GM19351 (cell line): ENCODE measurements around the gene AOPEP.

ENCODE experiments used
- ATAC-seq: cut with Tn5 transposase; IDR thresholded peaks from one replicate; pipeline ENCODE4 v1.9.1; 2021; ENCODE audit warnings: mild to moderate bottlenecking, moderate library complexity; ENCODE audit not compliant: unreplicated experiment

Gene AOPEP

GRCh38 chr9:95120781-95121370, 394.4 kb downstream of the AOPEP start:
- ATAC-seq = no peak

DNA sequence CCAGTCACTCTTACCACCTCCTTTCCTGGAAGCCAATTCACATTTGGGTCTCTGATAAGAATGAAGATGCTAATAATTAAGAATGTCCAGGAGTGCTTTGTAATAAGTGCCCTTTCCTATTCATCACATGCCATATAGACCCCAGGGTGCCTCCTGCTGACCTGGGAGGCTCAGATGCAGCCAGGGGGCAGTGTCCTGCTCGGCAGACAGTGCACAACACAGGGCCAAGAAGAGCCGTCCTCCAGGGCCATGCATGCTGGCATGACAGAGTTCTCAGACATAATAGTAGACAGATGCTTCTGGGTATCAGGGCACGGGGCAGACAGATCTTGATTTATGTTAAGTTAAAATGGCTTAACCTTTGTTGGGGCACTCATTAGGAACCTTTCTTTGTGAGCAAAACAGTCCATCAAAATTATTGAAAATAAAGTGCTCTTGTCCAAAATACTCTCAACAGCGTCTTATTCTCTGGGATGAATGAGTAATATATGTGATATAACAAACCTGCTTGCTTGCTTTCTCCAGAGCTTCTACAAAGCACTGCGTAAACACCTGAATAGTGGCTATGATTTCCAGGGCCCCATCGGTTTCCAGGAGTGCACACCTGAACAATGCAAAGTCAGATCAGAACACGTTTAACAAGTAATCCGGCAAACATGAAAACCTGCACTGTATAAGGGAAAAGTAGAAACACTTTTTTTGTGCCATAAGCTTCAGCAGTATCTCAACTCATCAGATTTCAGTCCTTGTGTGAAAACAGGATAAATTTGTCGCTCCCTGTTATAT, 398.3 kb downstream of the AOPEP start:
- no peak for ATAC-seq

DNA sequence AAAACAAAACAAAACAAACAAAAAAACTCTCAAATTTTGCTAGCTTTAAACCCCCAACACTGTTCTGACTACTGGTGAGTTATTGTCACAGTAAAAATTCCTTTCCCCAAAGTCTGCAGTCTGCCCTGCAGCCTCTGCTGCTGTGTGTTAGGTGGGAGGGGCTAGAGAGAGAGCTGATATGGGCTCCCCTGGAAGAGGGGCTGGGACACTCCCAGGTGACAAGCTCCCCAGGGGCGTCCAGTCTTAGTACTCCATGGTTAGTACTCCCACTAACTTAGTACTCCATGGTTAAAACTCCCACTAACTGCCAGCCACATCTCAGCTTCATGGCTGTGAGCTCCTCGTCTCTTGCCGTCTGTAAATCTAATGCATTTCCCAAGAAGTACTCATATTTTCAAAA, 399.2 kb downstream of the AOPEP start:
- no peak for ATAC-seq

- ATAC-seq = no peak
Observed at GRCh38 chr9:95126739-95127138, 400.2 kb downstream of the AOPEP start.

- peak; percentile 76 for ATAC-seq
Observed at GRCh38 chr9:95127249-95128176, 401.0 kb downstream of the AOPEP start.

GRCh38 chr9:95128177-95128524, 401.7 kb downstream of the AOPEP start:
- ATAC-seq = no peak

GRCh38 chr9:95129476-95130291, 403.2 kb downstream of the AOPEP start:
- ATAC-seq = no peak

DNA sequence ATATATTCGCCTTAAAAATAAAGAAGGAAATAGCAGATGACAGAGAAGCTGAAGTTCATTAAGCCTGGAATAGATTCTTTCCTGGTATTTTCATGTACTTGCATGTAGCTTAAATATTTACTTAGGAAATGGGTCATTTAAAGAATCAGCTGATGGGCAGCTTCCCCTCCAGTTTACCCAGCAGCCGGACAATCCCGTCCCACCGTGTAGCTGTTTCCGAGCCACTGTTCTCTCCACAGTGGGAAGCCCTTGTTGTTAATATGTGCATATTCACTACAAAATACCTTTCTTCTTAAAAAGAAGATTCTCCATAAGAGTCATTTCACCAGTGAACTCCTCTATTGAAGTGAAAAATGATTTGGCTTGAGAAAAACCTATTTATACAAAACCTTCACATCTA, 404.0 kb downstream of the AOPEP start:
- ATAC-seq = no peak

DNA sequence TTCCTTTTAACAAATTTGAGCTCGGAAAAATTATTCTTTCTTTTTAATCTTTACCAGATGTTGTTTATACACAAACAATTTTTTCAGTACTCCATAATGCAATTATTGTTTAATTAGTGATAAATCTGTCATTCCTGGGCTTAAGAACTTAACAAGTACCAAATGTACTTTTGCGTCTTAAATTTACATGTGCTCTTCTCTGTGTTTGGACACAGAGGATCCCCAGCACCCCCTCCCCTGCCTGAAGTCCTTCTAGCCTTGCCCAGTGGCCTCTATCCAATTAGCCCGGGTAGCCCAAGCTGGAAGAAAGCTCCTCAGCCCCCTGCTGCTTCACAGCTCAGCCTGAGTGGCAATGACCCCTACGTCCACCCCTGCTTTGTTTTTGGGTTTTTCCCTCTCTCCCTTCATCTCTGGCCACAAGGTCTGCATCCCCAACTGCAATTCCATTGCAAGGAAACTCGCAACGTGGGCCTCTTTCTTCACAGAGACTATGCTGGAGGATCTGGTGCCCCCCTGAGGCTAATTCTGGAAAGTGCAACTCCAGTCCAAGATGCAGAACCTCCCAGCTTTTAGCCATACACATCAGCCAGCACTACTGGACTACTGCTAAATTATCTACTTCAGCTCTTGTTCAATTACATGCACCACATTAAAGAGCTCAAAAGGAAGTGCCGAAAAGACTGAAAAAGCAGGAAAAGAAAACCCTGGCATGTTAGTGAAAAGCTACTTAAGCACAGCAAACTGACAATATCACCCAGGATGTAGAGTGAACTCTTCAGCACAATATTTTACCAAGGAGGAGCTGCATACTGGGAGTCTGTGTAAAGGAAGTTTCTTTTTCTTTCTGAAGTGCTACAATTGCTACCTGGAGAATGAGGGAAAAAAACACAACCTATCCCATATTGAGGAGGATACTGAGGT, 404.8 kb downstream of the AOPEP start:
- no peak for ATAC-seq

DNA sequence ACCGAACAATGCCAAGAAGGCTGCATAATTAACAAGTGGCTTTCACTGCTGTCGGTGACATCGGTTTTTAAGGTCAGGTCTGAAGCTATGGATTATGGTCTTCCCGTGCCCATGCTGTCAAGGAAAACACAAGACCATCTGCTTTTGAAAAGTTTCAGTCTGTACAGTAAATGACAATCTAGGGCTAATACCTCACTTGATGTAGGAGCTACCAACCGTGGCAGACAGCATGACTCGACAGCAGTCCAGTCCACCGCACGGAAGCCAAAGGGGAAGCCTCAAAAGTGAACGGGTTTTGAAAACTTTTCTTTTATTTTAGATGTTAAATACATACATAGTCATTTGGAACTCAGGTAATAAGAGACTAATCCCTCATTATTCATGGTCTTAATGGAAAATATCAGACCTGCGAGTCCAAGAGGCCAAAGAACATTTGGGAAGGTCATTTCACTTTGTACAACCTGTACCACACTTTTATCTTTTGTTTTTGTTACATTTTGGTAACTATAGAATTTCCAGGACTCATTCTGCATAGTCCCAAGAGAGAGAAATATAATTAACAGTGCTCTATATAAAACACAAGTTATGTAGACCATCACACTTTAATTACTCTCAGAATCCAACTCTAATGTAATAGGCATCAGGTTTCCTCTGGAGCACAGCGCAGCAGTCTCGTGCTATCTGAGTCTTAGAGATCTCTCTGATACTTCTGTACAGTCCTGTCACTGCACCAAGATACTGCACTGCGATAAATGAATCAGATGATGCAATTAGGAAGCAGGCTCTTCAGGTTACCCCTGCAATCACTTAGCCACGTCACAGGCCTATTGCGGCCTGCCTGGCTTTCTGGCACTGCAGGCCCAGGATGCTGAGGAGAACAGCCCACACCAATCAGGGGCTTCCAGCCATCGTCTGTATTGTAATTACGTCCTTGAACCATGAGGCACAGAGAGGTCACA, 406.1 kb downstream of the AOPEP start:
- no peak for ATAC-seq

GRCh38 chr9:95133325-95133705, 406.8 kb downstream of the AOPEP start:
- no peak for ATAC-seq

DNA sequence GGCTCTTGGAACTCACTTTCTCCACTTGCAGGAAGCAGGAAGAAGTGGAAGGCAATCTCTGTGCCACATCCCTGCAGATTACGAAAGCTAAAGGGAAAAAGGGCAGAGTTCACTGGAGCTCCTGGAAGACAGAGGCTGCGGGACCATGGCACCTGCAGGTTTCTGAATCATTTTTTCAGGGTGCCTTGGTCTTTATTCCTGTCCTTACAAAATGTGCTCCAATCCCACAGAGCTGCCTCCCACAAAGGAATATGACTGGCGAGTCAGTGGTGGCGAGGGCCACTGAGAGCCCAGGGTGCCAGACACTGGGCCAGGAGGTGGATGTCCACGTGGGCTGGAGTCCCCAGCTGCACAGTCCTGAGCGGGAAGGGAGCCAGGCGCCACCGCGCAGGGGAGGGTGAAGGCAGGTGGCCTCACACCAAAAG, 408.0 kb downstream of the AOPEP start:
- ATAC-seq = no peak

DNA sequence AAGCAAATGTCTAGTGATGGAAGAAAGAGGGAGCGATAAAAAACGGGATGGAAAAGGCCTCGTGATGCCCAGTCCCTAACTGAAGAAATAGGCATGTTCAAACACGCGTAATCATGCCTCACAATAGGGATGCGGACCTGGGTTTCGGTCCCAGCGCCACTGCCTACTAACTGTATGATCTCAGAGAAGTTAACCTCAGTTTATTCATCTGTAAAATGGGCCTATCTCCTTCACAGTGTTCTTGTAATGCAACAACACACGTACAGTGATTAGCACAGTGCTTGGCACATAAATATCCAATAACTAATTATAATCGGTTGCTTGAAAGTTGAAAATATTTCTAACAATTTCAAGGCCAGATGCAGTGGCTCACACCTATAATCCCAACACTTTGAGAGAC, 409.3 kb downstream of the AOPEP start:
- ATAC-seq = no peak
